Adrenal gland (tissue), 5 donors: ENCODE measurements around the gene DHRS2.

ENCODE experiments used
- CTCF ChIP-seq, 6 experiments: fragments of 450-650 bp in 4 of 6; fragments of 200-600 bp in 2 of 6; sonication (generic) in 1 of 6; IDR thresholded peaks; 1 replicate in 5 of 6; 2 replicates in 1 of 6; pipeline versions ENCODE4 v1.5.1 to v1.8.0; 2016 to 2021; ENCODE audit warnings: antibody characterized with exemption in 6 of 6, mild to moderate bottlenecking in 2 of 6, moderate library complexity in 1 of 6
- POLR2A ChIP-seq, 2 donors: fragments of 450-650 bp; IDR thresholded peaks; one replicate each; pipeline ENCODE4 v1.6.1; 2017; ENCODE audit warnings: antibody characterized with exemption in 2 of 2, mild to moderate bottlenecking in 2 of 2, moderate library complexity in 1 of 2
- donor health status: DM: no; HTN: no; CAD: no.

- no peak for TF ChIP-seq CTCF (IDR thresholded peaks at IDR 0.05)
- TF ChIP-seq POLR2A (IDR thresholded peaks at IDR 0.05) = no peak
These were observed 23.4 kb upstream of the DHRS2 start for GRCh38 chr14:23612802-23613201.
